ENCODE data around the gene EHMT2.

DNA sequence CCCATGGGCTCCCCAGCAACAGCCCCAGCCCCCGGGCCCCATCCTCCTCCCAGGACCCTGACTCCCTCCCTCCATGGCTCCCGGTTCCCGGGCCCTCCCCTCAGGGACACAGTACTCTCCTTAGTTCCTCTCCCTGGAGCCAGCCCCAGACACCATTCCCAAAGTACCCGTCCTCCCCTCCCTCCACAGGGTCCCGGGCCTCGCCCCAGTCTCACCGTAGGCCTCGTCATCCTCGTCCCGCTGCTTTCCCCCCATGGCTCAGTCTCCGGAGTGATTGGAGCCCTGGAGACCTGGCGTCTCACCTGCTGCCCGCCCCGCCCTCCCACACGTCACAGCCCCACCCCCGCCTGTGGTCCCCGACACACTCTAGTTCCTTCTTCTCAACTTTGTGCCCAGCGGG lies 18.8 kb downstream of the EHMT2 start, which contains the start of gene SLC44A4:
- no peak for TF ChIP-seq GABPA (IDR thresholded peaks at IDR 0.05; ENCODE audit: low read depth)
- TF ChIP-seq, protein P1, sequence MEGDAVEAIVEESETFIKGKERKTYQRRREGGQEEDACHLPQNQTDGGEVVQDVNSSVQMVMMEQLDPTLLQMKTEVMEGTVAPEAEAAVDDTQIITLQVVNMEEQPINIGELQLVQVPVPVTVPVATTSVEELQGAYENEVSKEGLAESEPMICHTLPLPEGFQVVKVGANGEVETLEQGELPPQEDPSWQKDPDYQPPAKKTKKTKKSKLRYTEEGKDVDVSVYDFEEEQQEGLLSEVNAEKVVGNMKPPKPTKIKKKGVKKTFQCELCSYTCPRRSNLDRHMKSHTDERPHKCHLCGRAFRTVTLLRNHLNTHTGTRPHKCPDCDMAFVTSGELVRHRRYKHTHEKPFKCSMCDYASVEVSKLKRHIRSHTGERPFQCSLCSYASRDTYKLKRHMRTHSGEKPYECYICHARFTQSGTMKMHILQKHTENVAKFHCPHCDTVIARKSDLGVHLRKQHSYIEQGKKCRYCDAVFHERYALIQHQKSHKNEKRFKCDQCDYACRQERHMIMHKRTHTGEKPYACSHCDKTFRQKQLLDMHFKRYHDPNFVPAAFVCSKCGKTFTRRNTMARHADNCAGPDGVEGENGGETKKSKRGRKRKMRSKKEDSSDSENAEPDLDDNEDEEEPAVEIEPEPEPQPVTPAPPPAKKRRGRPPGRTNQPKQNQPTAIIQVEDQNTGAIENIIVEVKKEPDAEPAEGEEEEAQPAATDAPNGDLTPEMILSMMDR (IDR thresholded peaks at IDR 0.05; ENCODE audit: insufficient read depth, low read length) = no peak

Data from HL-60 (cell line).